ENCODE measurements around the gene FOXD1. TPM values are rescaled to one million over a fixed set of nuclear protein-coding genes. Genes with fewer than 3 reads are reported as not detected.
"Not testable (repeated sequence)": the region's sequence is repeated elsewhere in the genome, so short reads cannot be mapped to it uniquely, and the experiment has no call there.

Gene FOXD1
- total and polyA plus RNA-seq, 9 of the 15 experiments (the other 6 are each of a cell fraction or from before 2014, with no cell fraction given): 0.03 to 0.40 (median 0.10) TPM; not detected in 4

DNA sequence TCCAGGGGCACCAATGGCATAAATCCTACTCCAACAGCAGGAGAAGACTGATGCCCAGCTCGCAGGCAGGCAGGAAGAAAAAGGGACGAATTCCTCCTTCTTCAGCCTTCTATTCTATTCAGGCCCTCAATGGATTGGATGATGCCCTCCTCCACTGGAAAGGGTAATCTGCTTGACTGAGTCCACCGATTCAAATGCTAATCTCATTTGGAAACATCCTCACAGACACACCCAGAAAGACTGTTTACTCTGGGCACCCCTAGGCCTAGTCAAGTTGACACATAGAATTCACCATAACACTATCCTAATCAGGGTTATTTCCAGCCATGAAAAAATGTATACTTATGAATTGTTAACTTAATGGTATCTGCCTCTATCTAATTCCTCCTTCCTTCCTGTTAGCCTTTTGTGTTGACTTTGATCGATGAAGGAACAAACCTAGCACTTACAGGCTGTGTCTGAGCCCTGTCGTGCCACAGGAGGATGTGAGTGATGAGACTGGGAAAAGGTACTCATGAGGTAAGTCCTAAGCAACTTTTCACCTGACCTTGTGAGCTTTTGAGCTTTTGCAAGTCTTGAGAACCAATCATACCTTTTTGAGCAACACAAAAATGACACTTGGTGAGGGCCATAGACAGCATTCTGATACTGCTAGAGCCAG lies 36.5 kb downstream of the FOXD1 start (continued):
- TF ChIP-seq EWSR1 (IDR thresholded peaks at IDR 0.05; ENCODE audit: borderline replicate concordance, low read depth, partially characterized antibody): no peak
- TF ChIP-seq, protein P1, sequence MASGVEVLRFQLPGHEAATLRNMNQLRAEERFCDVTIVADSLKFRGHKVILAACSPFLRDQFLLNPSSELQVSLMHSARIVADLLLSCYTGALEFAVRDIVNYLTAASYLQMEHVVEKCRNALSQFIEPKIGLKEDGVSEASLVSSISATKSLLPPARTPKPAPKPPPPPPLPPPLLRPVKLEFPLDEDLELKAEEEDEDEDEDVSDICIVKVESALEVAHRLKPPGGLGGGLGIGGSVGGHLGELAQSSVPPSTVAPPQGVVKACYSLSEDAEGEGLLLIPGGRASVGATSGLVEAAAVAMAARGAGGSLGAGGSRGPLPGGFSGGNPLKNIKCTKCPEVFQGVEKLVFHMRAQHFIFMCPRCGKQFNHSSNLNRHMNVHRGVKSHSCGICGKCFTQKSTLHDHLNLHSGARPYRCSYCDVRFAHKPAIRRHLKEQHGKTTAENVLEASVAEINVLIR (CRISPR knock-in tag; IDR thresholded peaks at IDR 0.05): no peak
- TF ChIP-seq, protein P2, sequence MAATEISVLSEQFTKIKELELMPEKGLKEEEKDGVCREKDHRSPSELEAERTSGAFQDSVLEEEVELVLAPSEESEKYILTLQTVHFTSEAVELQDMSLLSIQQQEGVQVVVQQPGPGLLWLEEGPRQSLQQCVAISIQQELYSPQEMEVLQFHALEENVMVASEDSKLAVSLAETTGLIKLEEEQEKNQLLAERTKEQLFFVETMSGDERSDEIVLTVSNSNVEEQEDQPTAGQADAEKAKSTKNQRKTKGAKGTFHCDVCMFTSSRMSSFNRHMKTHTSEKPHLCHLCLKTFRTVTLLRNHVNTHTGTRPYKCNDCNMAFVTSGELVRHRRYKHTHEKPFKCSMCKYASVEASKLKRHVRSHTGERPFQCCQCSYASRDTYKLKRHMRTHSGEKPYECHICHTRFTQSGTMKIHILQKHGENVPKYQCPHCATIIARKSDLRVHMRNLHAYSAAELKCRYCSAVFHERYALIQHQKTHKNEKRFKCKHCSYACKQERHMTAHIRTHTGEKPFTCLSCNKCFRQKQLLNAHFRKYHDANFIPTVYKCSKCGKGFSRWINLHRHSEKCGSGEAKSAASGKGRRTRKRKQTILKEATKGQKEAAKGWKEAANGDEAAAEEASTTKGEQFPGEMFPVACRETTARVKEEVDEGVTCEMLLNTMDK (IDR thresholded peaks at IDR 0.05; ENCODE audit: borderline replicate concordance, insufficient read depth, low read depth, low read length, poor library complexity, severe bottlenecking): no peak
- no peak for TF ChIP-seq NFYB (IDR thresholded peaks at IDR 0.05; ENCODE audit: extremely low read depth, insufficient read length)

DNA sequence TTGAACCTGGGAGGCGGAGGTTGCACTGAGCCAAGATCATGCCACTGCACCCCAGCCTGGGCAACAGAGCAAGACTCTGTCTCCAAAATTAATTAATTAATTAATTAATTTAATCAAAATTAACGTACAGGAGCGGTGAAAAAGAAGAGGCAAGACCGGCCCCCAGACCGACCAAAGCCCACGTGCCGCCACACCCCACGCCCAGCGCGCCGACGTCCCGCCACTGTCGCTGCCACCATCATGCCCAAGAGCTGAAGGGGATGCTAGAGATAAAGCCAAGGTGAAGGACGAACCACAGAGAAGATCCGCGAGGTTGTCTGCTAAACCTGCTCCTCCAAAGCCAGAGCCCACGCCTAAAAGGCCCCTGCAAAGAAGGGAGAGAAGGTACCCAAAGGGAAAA lies 38.6 kb downstream of the FOXD1 start:
- H3K79me2 ChIP-seq (ENCODE audit: control insufficient read depth, insufficient read depth, low read length); H3K36me3 ChIP-seq (ENCODE audit: control insufficient read depth, insufficient read depth, low read length); H3K27ac ChIP-seq (ENCODE audit: extremely low read depth, low read depth, low read length); DNase-seq (ENCODE audit: extremely low read depth in 1 of 4, low spot score in 3 of 4); H3K9me1 ChIP-seq (ENCODE audit: control insufficient read depth, insufficient read depth, low read length); H3K9ac ChIP-seq (ENCODE audit: insufficient read depth in 1 of 2, low read depth in 2 of 2, low read length in 2 of 2); FAIRE-seq; POLR2A ChIA-PET; H3K4me3 ChIP-seq; H3K4me1 ChIP-seq (replicated peaks in 1 of 2; ENCODE audit: control insufficient read depth in 2 of 2, insufficient read depth in 2 of 2, low read length in 2 of 2); H3K9me3 ChIP-seq (replicated peaks; ENCODE audit: control insufficient read depth, insufficient read depth, low read depth, low read length); CTCF ChIA-PET (ENCODE audit: low intra/inter-chr PET ratio); ATAC-seq; BruUV-seq (replicated peaks); H3K4me2 ChIP-seq (ENCODE audit: insufficient read depth, low read length); H4K20me1 ChIP-seq (replicated peaks; ENCODE audit: control insufficient read depth, insufficient read depth, low read length); in situ Hi-C loops (cut with MboI); H2AFZ ChIP-seq (ENCODE audit: low read depth, low read length); intact Hi-C loops (cut with micrococcal nuclease): not testable (repeated sequence)
- peaks cover 12 to 14% of the 10 kb centered on the region in 2 experiments for H3K27me3 ChIP-seq (ENCODE audit: control insufficient read depth in 2 of 2, insufficient read depth in 2 of 2, low read length in 2 of 2)
- WGBS (ENCODE audit: insufficient coverage, low coverage, missing lambda C conversion rate): 2% methylated on average over 15 of the region's 18 CpGs

Data from K562 (cell line).